ENCODE results near the gene FOSL1. TPM values are rescaled to one million over a fixed set of nuclear protein-coding genes. Genes with fewer than 3 reads are reported as not detected.

The FOSL1 gene
- total RNA-seq, 2 donors from 2014 or later = 4.9 to 6.8 TPM

- no peaks in the 10 kb centered on the region for H3K27me3 ChIP-seq
- peaks cover 0 to 5% of the 10 kb centered on the region in 2 donors for H3K4me1 ChIP-seq
- H3K36me3 ChIP-seq = peaks cover 19% of the 10 kb centered on the region
- TF ChIP-seq CTCF (IDR thresholded peaks at IDR 0.05) = no peak
- H3K4me3 ChIP-seq = no peak within 1 kb of the TSS
- H3K9me3 ChIP-seq = no peaks in the 10 kb centered on the region
- DNase-seq (ENCODE audit: low spot score) = no peak
- no peak within 1 kb of the TSS for H3K27ac ChIP-seq
Observed at GRCh38 chr11:65879617-65880016, 20.6 kb downstream of the FOSL1 start, which contains the start of gene CTSW. Gene CTSW (plus strand): TSS chr11:65879837. CDS start chr11:65879855, 18 bp downstream.

- Histone ChIP-seq H3K9me3 (no peaks in the 10 kb centered on the region), H3K4me3 (peak overlapping the region; percentile 60 to 61), H3K4me1 (peaks cover 0 to 35% of the 10 kb centered on the region in 2 donors), H3K27ac (peak overlapping the region; percentile 89 to 97), H3K36me3 (peaks cover 7% of the 10 kb centered on the region), H3K27me3 (no peaks in the 10 kb centered on the region)
- no peak for TF ChIP-seq CTCF (IDR thresholded peaks at IDR 0.05)
- peak; percentile 95 for DNase-seq (ENCODE audit: low spot score)
Observed at GRCh38 chr11:65873318-65874156, 26.7 kb downstream of the FOSL1 start.

- Histone ChIP-seq H3K9me3 (no peaks in the 10 kb centered on the region), H3K4me3 (peak within 1 kb of the TSS; percentile 60 to 61), H3K27me3 (no peaks in the 10 kb centered on the region), H3K36me3 (peaks cover 14% of the 10 kb centered on the region), H3K4me1 (peaks cover 0 to 35% of the 10 kb centered on the region in 2 donors), H3K27ac (peak within 1 kb of the TSS; percentile 89 to 97)
- no peak for DNase-seq (ENCODE audit: low spot score)
- no peak for TF ChIP-seq CTCF (IDR thresholded peaks at IDR 0.05)
Observed at GRCh38 chr11:65872586-65873317, 27.4 kb downstream of the FOSL1 start, which contains the start of gene EFEMP2. Gene EFEMP2 (minus strand): TSS chr11:65872800. CDS start chr11:65872354, 446 bp downstream.

- no peak for DNase-seq (ENCODE audit: low spot score)
- H3K4me3 ChIP-seq = peak overlapping the region; percentile 60 to 61
- no peaks in the 10 kb centered on the region for H3K9me3 ChIP-seq
- H3K27me3 ChIP-seq = no peaks in the 10 kb centered on the region
- peaks cover 22% of the 10 kb centered on the region for H3K36me3 ChIP-seq
- peak overlapping the region; percentile 89 to 97 for H3K27ac ChIP-seq
- H3K4me1 ChIP-seq = peaks cover 0 to 35% of the 10 kb centered on the region in 2 donors
- TF ChIP-seq CTCF (IDR thresholded peaks at IDR 0.05) = no peak
Observed at GRCh38 chr11:65871811-65872548, 28.2 kb downstream of the FOSL1 start.
